GM12873 (cell line): ENCODE measurements around the gene RPS27L.

ENCODE experiments used
- TF ChIP-seq, protein P1 (sequence below): IDR thresholded peaks from 2 replicates; pipeline ENCODE4 v1.5.1; 2012; ENCODE audit warnings: low read depth, mild to moderate bottlenecking, moderate library complexity, low read length, control low read depth; ENCODE audit not compliant: insufficient read depth; ENCODE audit errors: missing control alignments

The RPS27L gene

DNA sequence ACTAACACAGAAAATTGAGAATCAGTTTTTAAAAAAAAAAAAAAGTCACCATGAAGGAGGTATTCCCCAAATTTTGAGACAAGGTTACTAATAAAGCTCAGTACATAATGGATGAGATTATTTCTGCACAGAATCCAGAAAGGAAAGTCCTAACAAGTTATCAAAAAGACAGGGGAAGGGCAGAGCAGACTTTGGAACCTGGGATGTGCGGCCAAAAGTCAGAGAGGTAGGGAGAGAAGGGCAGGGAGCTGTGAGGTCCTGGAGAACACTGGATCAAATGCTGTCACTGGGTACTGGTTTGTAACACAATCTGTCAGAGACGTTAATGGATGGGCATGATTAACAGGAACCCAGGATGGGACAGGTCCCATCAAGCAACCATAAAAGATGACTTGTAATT lies 47.8 kb downstream of the RPS27L start:
- TF ChIP-seq, protein P1, sequence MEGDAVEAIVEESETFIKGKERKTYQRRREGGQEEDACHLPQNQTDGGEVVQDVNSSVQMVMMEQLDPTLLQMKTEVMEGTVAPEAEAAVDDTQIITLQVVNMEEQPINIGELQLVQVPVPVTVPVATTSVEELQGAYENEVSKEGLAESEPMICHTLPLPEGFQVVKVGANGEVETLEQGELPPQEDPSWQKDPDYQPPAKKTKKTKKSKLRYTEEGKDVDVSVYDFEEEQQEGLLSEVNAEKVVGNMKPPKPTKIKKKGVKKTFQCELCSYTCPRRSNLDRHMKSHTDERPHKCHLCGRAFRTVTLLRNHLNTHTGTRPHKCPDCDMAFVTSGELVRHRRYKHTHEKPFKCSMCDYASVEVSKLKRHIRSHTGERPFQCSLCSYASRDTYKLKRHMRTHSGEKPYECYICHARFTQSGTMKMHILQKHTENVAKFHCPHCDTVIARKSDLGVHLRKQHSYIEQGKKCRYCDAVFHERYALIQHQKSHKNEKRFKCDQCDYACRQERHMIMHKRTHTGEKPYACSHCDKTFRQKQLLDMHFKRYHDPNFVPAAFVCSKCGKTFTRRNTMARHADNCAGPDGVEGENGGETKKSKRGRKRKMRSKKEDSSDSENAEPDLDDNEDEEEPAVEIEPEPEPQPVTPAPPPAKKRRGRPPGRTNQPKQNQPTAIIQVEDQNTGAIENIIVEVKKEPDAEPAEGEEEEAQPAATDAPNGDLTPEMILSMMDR: no peak

GRCh38 chr15:63107895-63108546 lies 49.3 kb downstream of the RPS27L start:
- TF ChIP-seq, protein P1: no peak

GRCh38 chr15:63104727-63105126 lies 52.5 kb downstream of the RPS27L start:
- TF ChIP-seq, protein P1: no peak

- TF ChIP-seq, protein P1: no peak
Measured at GRCh38 chr15:63103416-63103815, 53.9 kb downstream of the RPS27L start.
